ENCODE data around the gene SDK1. TPM values are rescaled to one million over a fixed set of nuclear protein-coding genes. Genes with fewer than 3 reads are reported as not detected.

The SDK1 gene
- total RNA-seq, 4 donors from 2014 or later: 2.5 to 12.9 (median 6.1) TPM

GRCh38 chr7:4057289-4057616 lies 756.2 kb downstream of the SDK1 start:
- DNase-seq (ENCODE audit: low spot score in 2 of 2): no peak
- no peak overlapping the region for H3K27ac ChIP-seq
- no peaks in the 10 kb centered on the region for H3K9me3 ChIP-seq
- no peaks in the 10 kb centered on the region for H3K36me3 ChIP-seq
- no peaks in the 10 kb centered on the region for H3K27me3 ChIP-seq
- no peak for TF ChIP-seq EP300 (IDR thresholded peaks at IDR 0.05)
- no peak for TF ChIP-seq POLR2A (IDR thresholded peaks at IDR 0.05)
- TF ChIP-seq POLR2AphosphoS5 (IDR thresholded peaks at IDR 0.05): no peak
- TF ChIP-seq CTCF (IDR thresholded peaks at IDR 0.05): no peak
- no peak overlapping the region for H3K4me3 ChIP-seq
- WGBS: 100% methylated on average over 1 of the region's 1 CpG
- H3K4me1 ChIP-seq: no peaks in the 10 kb centered on the region

GRCh38 chr7:4058158-4058557 lies 757.1 kb downstream of the SDK1 start:
- Histone ChIP-seq H3K4me3 (no peak overlapping the region), H3K27me3 (no peaks in the 10 kb centered on the region), H3K27ac (no peak overlapping the region), H3K4me1 (no peaks in the 10 kb centered on the region), H3K36me3 (no peaks in the 10 kb centered on the region), H3K9me3 (no peaks in the 10 kb centered on the region)
- no peak for DNase-seq (ENCODE audit: low spot score in 2 of 2)
- TF ChIP-seq POLR2AphosphoS5 (IDR thresholded peaks at IDR 0.05) (no peak), EP300 (IDR thresholded peaks at IDR 0.05) (no peak), CTCF (IDR thresholded peaks at IDR 0.05) (no peak), POLR2A (IDR thresholded peaks at IDR 0.05) (no peak)
- 70% methylated on average over 1 of the region's 1 CpG for WGBS

- no peak overlapping the region for H3K27ac ChIP-seq
- TF ChIP-seq CTCF (IDR thresholded peaks at IDR 0.05) (no peak), POLR2A (IDR thresholded peaks at IDR 0.05) (no peak), POLR2AphosphoS5 (IDR thresholded peaks at IDR 0.05) (no peak), EP300 (IDR thresholded peaks at IDR 0.05) (no peak)
- no peak for DNase-seq (ENCODE audit: low spot score in 2 of 2)
Observed at GRCh38 chr7:4065190-4065589, 764.1 kb downstream of the SDK1 start.

GRCh38 chr7:4066206-4066605 lies 765.2 kb downstream of the SDK1 start:
- no peak overlapping the region for H3K27ac ChIP-seq
- H3K4me3 ChIP-seq: no peak overlapping the region
- H3K36me3 ChIP-seq: peaks cover 3% of the 10 kb centered on the region
- no peak for DNase-seq (ENCODE audit: low spot score in 2 of 2)
- TF ChIP-seq POLR2A (IDR thresholded peaks at IDR 0.05) (no peak), POLR2AphosphoS5 (IDR thresholded peaks at IDR 0.05) (no peak), CTCF (IDR thresholded peaks at IDR 0.05) (no peak), EP300 (IDR thresholded peaks at IDR 0.05) (no peak)
- H3K9me3 ChIP-seq: no peaks in the 10 kb centered on the region
- WGBS: 93% methylated on average over 10 of the region's 10 CpGs
- no peaks in the 10 kb centered on the region for H3K27me3 ChIP-seq
- no peaks in the 10 kb centered on the region for H3K4me1 ChIP-seq

More at GRCh38 chr7:4065190-4065589, 764.1 kb downstream of the SDK1 start:
- Histone ChIP-seq H3K4me3 (no peak overlapping the region), H3K27me3 (no peaks in the 10 kb centered on the region), H3K4me1 (no peaks in the 10 kb centered on the region), H3K9me3 (no peaks in the 10 kb centered on the region), H3K36me3 (peaks cover 3% of the 10 kb centered on the region)
- WGBS: 20% methylated on average over 5 of the region's 5 CpGs

- 89% methylated on average over 18 of the region's 21 CpGs for WGBS
- TF ChIP-seq POLR2AphosphoS5 (IDR thresholded peaks at IDR 0.05): no peak
- TF ChIP-seq EP300 (IDR thresholded peaks at IDR 0.05): no peak
- no peak for TF ChIP-seq CTCF (IDR thresholded peaks at IDR 0.05)
- no peaks in the 10 kb centered on the region for H3K4me1 ChIP-seq
Observed at GRCh38 chr7:4066626-4067475, 765.8 kb downstream of the SDK1 start.

More at GRCh38 chr7:4066626-4067475, 765.8 kb downstream of the SDK1 start:
- DNase-seq (ENCODE audit: low spot score in 2 of 2): no peak
- Histone ChIP-seq H3K9me3 (no peaks in the 10 kb centered on the region), H3K4me3 (no peak overlapping the region), H3K27ac (no peak overlapping the region), H3K27me3 (no peaks in the 10 kb centered on the region), H3K36me3 (peaks cover 3% of the 10 kb centered on the region)
